ENCODE data around the gene GNB3. TPM values are rescaled to one million over a fixed set of nuclear protein-coding genes. Genes with fewer than 3 reads are reported as not detected.

The GNB3 gene
- total RNA-seq, 2 experiments from 2014 or later, result 0.48 to 0.54 TPM

DNA sequence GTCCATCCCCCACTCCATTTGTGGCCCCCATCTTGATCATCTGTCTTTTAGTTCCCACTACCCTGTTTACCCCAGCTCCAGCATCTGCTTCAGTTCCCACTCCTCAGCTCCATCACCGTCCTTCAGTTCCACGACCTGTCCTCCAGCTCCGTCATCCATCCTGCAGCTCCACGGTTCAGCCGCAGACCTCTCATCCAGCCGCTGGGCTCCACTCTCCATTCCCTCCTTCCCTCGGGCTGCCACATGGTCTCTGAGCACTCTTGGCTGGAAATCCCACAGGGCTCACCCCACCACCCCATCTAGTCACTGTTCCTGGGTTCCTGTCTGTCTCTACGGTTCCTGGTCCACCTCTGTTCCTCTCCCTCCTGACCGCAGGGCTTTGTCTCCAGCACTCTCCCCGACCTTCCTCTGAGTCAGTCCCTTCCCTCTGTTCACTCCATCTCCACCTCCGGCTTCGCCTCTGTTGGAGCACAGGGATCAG lies 15.8 kb upstream of the GNB3 start:
- no peaks in the 10 kb centered on the region for H3K9me3 Mint-ChIP-seq

DNA sequence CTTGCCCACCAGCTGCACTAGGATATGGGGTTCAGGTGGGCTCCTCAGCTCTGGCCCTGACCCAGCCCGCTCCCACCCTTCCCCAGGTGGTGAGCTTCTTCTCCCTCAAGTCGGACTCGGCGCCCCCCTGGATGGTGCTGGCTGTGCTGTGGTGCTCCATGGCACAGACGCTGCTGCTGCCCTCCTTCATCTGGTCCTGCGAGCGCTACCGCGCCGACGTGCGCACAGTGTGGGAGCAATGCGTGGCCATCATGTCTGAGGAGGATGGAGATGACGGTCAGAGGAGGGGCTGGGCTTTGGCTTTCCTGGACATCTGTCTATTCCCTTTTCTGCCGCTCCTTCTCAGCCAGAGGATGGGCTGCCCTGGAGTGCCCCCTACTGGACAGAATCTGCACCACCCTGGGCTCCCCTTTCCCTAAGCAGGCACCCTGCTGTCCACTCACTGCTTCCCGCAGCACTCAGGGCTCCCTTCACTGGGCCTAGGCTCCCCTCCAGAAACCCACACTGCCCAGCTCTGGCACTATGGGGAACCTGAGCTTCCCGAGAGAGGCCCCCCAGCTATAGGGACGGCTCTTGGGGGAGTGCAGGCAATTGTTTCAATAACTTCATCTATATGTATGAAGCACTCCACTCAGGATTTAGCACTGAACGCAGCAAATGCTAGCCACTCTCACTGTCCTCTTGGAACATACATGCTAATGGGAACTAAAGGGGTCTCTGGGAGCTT lies 15.2 kb upstream of the GNB3 start:
- CTCF ChIA-PET, result interaction anchor here (0.6 to 11.7 kb wide), 39 partner anchors 10 to 362 kb away, joined by 3 to 166 read pairs (median 4); partner anchors contain the start of genes CD4, CDCA3, COPS7A and LAG3
- DNase-seq, result peak; percentile 92
- H3K4me1 Mint-ChIP-seq (ENCODE audit: low read depth), result peaks cover 28% of the 10 kb centered on the region
- peaks cover 19% of the 10 kb centered on the region for H3K27me3 Mint-ChIP-seq (ENCODE audit: low read depth)
- H3K4me3 Mint-ChIP-seq, result no peak overlapping the region
- H3K9me3 Mint-ChIP-seq, result no peaks in the 10 kb centered on the region
- H3K27ac Mint-ChIP-seq, result no peak overlapping the region
- intact Hi-C loops (cut with micrococcal nuclease), result loop anchor here (1.0 to 5.0 kb wide), 8 partner anchors 36 to 258 kb away; partner anchors contain the start of genes CD4, MLF2, NOP2 and PTMS
- H3K36me3 Mint-ChIP-seq (ENCODE audit: low read depth), result no peaks in the 10 kb centered on the region

More for the DNA sequence above, 15.8 kb upstream of the GNB3 start:
- no peak overlapping the region for H3K4me3 Mint-ChIP-seq
- no peak overlapping the region for H3K27ac Mint-ChIP-seq
- DNase-seq, result no peak
- peaks cover 28% of the 10 kb centered on the region for H3K4me1 Mint-ChIP-seq (ENCODE audit: low read depth)
- peaks cover 19% of the 10 kb centered on the region for H3K27me3 Mint-ChIP-seq (ENCODE audit: low read depth)
- CTCF ChIA-PET, result interaction anchor here (0.6 to 11.7 kb wide), 32 partner anchors 11 to 204 kb away, joined by 3 to 166 read pairs (median 5); partner anchors contain the start of genes CD4, COPS7A, LAG3 and MLF2
- intact Hi-C loops (cut with micrococcal nuclease), result loop anchor here (1.0 to 5.0 kb wide), 7 partner anchors 36 to 258 kb away; partner anchors contain the start of genes CD4, MLF2, NOP2 and PTMS
- no peaks in the 10 kb centered on the region for H3K36me3 Mint-ChIP-seq (ENCODE audit: low read depth)

DNA sequence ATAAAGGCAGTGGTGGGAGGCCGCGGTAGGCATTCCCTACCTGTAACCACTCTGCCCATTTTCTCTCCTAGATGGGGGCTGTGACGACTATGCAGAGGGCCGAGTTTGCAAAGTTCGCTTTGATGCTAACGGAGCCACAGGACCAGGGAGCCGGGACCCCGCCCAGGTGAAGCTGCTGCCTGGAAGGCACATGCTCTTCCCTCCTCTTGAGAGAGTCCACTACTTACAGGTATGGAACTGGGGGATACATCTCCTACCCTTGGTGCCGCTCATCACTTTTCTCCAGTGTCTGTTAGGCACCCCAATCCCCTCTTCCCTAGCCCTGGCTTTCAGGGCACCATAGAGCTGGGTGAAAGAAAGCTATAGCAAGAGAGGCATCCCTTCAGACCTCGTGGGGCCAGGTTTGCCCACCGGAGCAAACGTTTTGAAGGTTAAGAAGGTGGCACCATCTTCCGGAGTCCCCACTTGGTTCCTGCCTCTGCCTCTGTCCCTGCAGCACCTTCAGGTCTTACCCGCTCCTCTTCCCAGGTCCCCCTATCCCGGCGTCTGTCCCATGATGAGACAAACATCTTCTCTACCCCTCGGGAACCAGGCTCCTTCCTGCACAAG lies 14.5 kb upstream of the GNB3 start:
- no peaks in the 10 kb centered on the region for H3K9me3 Mint-ChIP-seq
- intact Hi-C loops (cut with micrococcal nuclease), result loop anchor here (2.0 to 5.0 kb wide), 3 partner anchors 47 to 259 kb away; partner anchors contain the start of genes NOP2, PTMS and SPSB2
- no peak overlapping the region for H3K4me3 Mint-ChIP-seq
- H3K36me3 Mint-ChIP-seq (ENCODE audit: low read depth), result no peaks in the 10 kb centered on the region
- CTCF ChIA-PET, result interaction anchor here (0.6 to 11.7 kb wide), 24 partner anchors 9 to 363 kb away, joined by 3 to 166 read pairs (median 6); partner anchors contain the start of genes CD4, CDCA3, COPS7A and LAG3
- H3K27me3 Mint-ChIP-seq (ENCODE audit: low read depth), result peaks cover 19% of the 10 kb centered on the region
- no peak overlapping the region for H3K27ac Mint-ChIP-seq
- H3K4me1 Mint-ChIP-seq (ENCODE audit: low read depth), result peaks cover 22% of the 10 kb centered on the region
- no peak for DNase-seq

DNA sequence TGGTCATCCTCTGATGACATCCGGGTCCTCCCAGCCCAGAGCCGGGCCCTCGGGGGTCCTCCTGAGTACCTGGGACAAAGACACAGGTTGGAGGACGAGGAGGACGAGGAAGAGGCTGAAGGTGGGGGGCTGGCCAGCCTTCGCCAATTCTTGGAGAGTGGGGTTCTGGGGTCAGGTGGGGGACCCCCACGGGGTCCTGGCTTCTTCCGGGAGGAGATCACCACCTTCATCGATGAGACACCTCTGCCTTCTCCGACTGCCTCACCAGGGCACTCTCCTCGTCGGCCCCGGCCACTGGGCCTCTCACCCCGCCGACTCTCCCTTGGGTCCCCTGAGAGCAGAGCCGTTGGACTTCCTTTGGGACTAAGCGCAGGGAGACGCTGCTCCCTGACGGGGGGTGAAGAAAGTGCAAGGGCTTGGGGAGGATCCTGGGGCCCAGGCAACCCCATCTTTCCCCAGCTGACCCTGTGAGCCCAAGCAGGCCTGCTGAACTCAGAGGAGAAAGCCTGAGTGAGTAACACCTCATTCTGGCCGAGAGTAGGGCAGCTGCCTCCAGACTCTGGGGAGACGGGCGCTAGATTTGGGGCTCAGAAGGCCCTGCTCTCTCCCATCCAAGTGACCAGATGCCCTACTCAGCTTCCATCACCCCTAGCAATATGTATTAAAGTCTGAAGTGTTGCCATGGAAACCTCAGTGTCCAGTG lies 13.8 kb upstream of the GNB3 start:
- Mint-ChIP-seq H3K36me3 (ENCODE audit: low read depth) (no peaks in the 10 kb centered on the region), H3K4me1 (ENCODE audit: low read depth) (peaks cover 20% of the 10 kb centered on the region), H3K9me3 (no peaks in the 10 kb centered on the region), H3K27ac (no peak overlapping the region), H3K27me3 (ENCODE audit: low read depth) (peaks cover 19% of the 10 kb centered on the region), H3K4me3 (peak overlapping the region; percentile 33)
- no peak for DNase-seq
- CTCF ChIA-PET, result interaction anchor here (0.6 to 11.7 kb wide), 16 partner anchors 9 to 257 kb away, joined by 3 to 166 read pairs (median 12); partner anchors contain the start of genes CD4, CDCA3, COPS7A and MLF2
- intact Hi-C loops (cut with micrococcal nuclease), result loop anchor here (2.0 to 5.0 kb wide), 3 partner anchors 46 to 260 kb away; partner anchors contain the start of genes NOP2, PTMS and SPSB2

DNA sequence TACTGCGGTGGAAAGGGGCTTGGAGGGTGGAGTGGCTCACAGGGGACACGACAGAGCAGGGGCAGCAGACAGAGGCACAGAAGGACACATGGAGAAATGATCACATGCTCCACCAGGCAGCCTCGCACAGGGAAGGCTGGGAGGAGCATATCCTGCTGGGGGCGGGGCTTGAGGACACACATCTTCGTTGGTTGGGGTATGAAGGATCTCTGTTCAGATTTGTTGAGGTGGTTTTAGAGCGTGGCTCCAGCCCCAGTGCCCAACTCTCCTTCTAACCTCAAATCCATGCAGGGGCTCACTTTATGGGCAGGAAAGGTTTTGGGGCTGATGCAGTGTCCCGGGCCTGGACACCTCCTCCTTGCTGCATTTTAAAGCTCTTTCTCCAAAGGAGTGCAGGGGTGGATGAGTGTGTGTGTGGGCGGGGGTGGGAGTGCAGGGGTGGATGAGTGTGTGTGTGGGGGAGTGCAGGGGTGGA lies 13.3 kb upstream of the GNB3 start:
- no peak overlapping the region for H3K27ac Mint-ChIP-seq
- no peaks in the 10 kb centered on the region for H3K9me3 Mint-ChIP-seq
- H3K4me1 Mint-ChIP-seq (ENCODE audit: low read depth), result peaks cover 17% of the 10 kb centered on the region
- DNase-seq, result peak; percentile 77
- intact Hi-C loops (cut with micrococcal nuclease), result loop anchor here (2.0 to 5.0 kb wide), 3 partner anchors 45 to 260 kb away; partner anchors contain the start of genes NOP2, PTMS and SPSB2
- peak overlapping the region; percentile 33 for H3K4me3 Mint-ChIP-seq
- peaks cover 19% of the 10 kb centered on the region for H3K27me3 Mint-ChIP-seq (ENCODE audit: low read depth)
- no peaks in the 10 kb centered on the region for H3K36me3 Mint-ChIP-seq (ENCODE audit: low read depth)
- CTCF ChIA-PET, result interaction anchor here (1.0 to 11.7 kb wide), 4 partner anchors 35 to 225 kb away, joined by 3 to 166 read pairs (median 21); partner anchors contain the start of genes CD4 and MLF2

DNA sequence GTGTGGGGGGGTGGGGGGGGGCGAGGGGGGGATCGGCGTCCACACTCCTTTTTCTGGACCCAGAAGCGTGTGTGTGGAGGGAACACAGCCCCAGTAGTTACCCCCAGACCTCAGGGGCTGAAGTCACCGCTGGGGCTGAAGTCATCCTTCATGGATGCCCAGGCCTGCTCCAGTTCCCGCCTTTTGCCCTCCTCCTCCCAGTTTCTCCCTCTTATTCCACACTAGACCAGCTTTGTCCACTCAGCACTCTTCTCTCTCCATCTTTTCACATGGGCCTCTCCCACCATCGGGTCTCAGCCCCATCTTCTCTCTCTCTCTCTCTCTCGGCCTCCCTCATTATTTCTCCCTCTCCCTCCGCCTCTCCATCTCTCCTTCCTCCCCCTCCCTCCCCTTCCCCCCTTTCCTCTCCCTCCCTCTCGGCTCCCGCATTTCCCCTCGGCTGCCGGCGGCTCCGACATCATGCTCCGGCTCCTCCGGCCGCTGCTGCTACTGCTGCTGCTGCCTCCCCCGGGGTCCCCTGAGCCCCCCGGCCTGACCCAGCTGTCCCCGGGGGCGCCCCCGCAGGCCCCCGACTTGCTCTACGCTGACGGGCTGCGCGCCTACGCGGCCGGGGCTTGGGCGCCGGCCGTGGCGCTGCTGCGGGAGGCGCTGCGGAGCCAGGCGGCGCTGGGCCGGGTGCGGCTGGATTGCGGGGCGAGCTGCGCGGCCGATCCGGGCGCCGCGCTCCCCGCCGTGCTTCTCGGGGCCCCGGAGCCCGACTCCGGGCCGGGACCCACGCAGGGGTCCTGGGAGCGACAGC lies 12.5 kb upstream of the GNB3 start, which contains the start of gene P3H3:
Gene P3H3 (plus strand): TSS at position 426 of the 799 bp plus-strand sequence. CDS start 34 bp downstream, at position 460.
- no peak for DNase-seq
- H3K27ac Mint-ChIP-seq, result no peak within 1 kb of the TSS
- CTCF ChIA-PET, result interaction anchor here (1.4 to 11.7 kb wide), 4 partner anchors 9 to 72 kb away, joined by 4 to 166 read pairs (median 12); partner anchors contain the start of genes MLF2 and PTMS
- H3K36me3 Mint-ChIP-seq (ENCODE audit: low read depth), result no peaks in the 10 kb centered on the region
- peak within 1 kb of the TSS; percentile 80 for H3K4me3 Mint-ChIP-seq
- H3K4me1 Mint-ChIP-seq (ENCODE audit: low read depth), result peaks cover 17% of the 10 kb centered on the region
- no peaks in the 10 kb centered on the region for H3K9me3 Mint-ChIP-seq
- peaks cover 17% of the 10 kb centered on the region for H3K27me3 Mint-ChIP-seq (ENCODE audit: low read depth)
- intact Hi-C loops (cut with micrococcal nuclease), result loop anchor here (1.0 to 5.0 kb wide), 4 partner anchors 23 to 261 kb away; partner anchors contain the start of genes CDCA3, NOP2, PTMS and SPSB2

DNA sequence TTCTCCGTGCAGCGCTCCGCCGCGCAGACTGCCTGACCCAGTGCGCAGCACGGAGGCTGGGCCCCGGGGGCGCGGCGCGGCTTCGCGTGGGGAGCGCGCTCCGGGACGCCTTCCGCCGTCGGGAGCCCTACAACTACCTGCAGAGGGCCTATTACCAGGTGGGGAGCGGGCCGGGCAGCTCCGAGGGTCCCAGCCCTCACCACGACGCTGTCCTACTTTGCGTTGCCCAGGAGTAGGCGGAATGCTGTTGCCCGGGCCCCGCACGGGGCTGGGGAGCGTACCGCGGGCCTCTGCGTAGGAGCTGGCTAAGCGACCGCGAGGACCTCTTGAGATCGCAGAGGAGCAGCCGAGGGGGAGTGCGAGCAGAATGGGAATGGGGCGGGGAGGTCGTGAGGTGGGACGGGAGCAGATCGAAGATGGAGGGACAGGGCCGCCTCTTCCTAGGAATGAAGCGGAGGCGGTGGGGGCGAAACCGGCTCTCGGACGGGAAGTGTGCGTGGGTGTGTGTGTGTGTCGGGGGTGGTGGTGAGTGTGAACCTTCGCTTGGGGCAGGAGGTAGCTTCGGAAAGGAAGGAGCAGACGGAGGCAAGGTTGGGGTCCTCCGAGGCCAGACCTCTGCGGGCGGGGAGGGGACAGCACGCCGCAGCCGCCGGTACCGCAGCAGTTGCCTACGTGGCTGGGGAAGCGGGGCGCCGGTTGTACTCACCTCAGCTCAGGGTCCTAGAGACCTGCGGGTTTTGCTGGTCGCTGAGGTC lies 11.8 kb upstream of the GNB3 start:
- CTCF ChIA-PET, result interaction anchor here (0.6 to 11.7 kb wide), 6 partner anchors 8 to 208 kb away, joined by 3 to 166 read pairs (median 4); partner anchors contain the start of genes MLF2 and PTMS
- H3K9me3 Mint-ChIP-seq, result no peaks in the 10 kb centered on the region
- intact Hi-C loops (cut with micrococcal nuclease), result loop anchor here (1.0 to 5.0 kb wide), 3 partner anchors 22 to 262 kb away; partner anchors contain the start of genes CDCA3, NOP2 and PTMS
- no peaks in the 10 kb centered on the region for H3K36me3 Mint-ChIP-seq (ENCODE audit: low read depth)
- peaks cover 17% of the 10 kb centered on the region for H3K27me3 Mint-ChIP-seq (ENCODE audit: low read depth)
- H3K27ac Mint-ChIP-seq, result no peak overlapping the region
- H3K4me1 Mint-ChIP-seq (ENCODE audit: low read depth), result peaks cover 17% of the 10 kb centered on the region
- DNase-seq, result peak; percentile 49
- peak overlapping the region; percentile 80 for H3K4me3 Mint-ChIP-seq

DNA sequence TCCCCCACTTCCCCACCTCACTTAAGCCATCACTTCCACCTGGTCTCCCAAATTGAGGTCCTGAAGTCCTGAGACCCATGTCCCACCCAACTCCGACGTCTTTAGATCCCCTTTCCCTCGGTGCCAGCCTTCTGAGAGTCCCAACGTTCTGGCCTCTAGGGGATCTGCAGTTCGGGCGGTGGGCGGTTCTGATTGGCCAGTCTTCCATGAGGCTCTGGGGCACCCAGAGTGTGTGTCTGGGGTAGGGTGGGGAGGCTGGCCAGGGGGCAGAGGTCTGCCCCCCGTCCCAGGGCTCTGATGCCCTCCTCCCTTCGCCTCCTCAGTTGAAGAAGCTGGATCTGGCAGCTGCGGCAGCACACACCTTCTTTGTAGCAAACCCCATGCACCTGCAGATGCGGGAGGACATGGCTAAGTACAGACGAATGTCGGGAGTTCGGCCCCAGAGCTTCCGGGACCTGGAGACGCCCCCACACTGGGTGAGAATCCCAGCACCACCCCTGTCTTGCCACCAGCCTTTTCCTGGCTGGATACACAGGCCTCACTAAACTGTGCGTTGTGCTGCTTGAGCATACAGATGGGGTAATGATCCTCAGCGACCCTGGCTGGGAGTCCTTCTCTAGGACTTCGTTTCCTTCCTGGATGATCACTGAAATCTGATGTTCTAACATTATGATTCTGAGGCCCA lies 11.0 kb upstream of the GNB3 start:
- no peaks in the 10 kb centered on the region for H3K36me3 Mint-ChIP-seq (ENCODE audit: low read depth)
- DNase-seq, result no peak
- no peak overlapping the region for H3K27ac Mint-ChIP-seq
- peaks cover 17% of the 10 kb centered on the region for H3K4me1 Mint-ChIP-seq (ENCODE audit: low read depth)
- H3K27me3 Mint-ChIP-seq (ENCODE audit: low read depth), result peaks cover 16% of the 10 kb centered on the region
- intact Hi-C loops (cut with micrococcal nuclease), result loop anchor here (5.0 kb wide), 2 partner anchors 62 to 262 kb away; partner anchors contain the start of genes NOP2 and PTMS
- CTCF ChIA-PET, result interaction anchor here (0.6 to 11.7 kb wide), 6 partner anchors 13 to 209 kb away, joined by 3 to 166 read pairs (median 4); partner anchors contain the start of genes MLF2 and PTMS
- H3K4me3 Mint-ChIP-seq, result peak overlapping the region; percentile 80
- H3K9me3 Mint-ChIP-seq, result no peaks in the 10 kb centered on the region

DNA sequence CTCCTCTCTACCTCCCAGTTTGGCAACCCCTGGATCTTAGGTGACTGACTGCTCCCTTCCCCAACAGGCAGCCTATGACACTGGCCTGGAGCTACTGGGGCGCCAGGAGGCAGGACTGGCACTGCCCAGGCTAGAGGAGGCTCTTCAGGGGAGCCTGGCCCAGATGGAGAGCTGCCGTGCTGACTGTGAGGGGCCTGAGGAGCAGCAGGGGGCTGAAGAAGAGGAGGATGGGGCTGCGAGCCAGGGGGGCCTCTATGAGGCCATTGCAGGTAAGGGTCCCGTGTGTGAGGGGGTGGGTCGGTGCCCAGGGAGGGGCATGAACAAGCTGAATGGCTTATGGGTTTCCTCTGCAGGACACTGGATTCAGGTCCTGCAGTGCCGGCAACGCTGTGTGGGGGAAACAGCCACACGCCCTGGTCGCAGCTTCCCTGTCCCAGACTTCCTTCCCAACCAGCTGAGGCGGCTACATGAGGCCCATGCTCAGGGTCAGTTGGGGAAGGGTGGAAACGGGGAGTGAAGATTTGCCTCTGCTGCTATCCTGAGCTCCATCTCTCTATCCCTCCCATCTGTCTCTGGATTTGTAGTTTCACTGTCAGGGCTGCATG lies 10.3 kb upstream of the GNB3 start:
- H3K4me1 Mint-ChIP-seq (ENCODE audit: low read depth), result peaks cover 16% of the 10 kb centered on the region
- CTCF ChIA-PET, result interaction anchor here (0.8 to 11.7 kb wide), 4 partner anchors 12 to 141 kb away, joined by 3 to 166 read pairs (median 4); partner anchors contain the start of gene MLF2
- DNase-seq, result no peak
- intact Hi-C loops (cut with micrococcal nuclease), result no loop called here
- H3K9me3 Mint-ChIP-seq, result no peaks in the 10 kb centered on the region
- H3K27ac Mint-ChIP-seq, result no peak overlapping the region
- no peaks in the 10 kb centered on the region for H3K36me3 Mint-ChIP-seq (ENCODE audit: low read depth)
- no peak overlapping the region for H3K4me3 Mint-ChIP-seq
- H3K27me3 Mint-ChIP-seq (ENCODE audit: low read depth), result peaks cover 9% of the 10 kb centered on the region

Measured in activated naive CD4-positive, alpha-beta T cell treated with anti-CD3 and anti-CD28 coated beads for 36 hours (primary cell).